ENCODE data around the gene EIF3M.
"Not testable (repeated sequence)": the region's sequence is repeated elsewhere in the genome, so short reads cannot be mapped to it uniquely, and the experiment has no call there.

The EIF3M gene

GRCh38 chr11:32583459-32584271, at the start of gene EIF3M:
TSS of gene EIF3M (plus strand) at chr11:32583831. CDS start at chr11:32583888, 57 bp downstream.
- DNase-seq = peak; percentile 83 to 93 (median 90)

GRCh38 chr11:32538804-32539203, 44.8 kb upstream of the EIF3M start:
- DNase-seq = no peak

- DNase-seq = no peak
These were observed 33.9 kb upstream of the EIF3M start for GRCh38 chr11:32549611-32550187.

- no peak for DNase-seq
These were observed 33.4 kb upstream of the EIF3M start for GRCh38 chr11:32550207-32550606.

GRCh38 chr11:32555091-32555490, 28.5 kb upstream of the EIF3M start:
- DNase-seq = no peak

- DNase-seq = no peak
These were observed 27.7 kb upstream of the EIF3M start for GRCh38 chr11:32555895-32556294.

GRCh38 chr11:32561835-32562234, 21.8 kb upstream of the EIF3M start:
- DNase-seq = no peak

- DNase-seq = no peak
These were observed 20.6 kb upstream of the EIF3M start for GRCh38 chr11:32562839-32563599.

GRCh38 chr11:32563600-32563959, 20.1 kb upstream of the EIF3M start:
- no peak for DNase-seq

- DNase-seq = no peak
These were observed 17.1 kb upstream of the EIF3M start for GRCh38 chr11:32566517-32566916.

- DNase-seq = no peak
These were observed 16.5 kb upstream of the EIF3M start for GRCh38 chr11:32567154-32567553.

- DNase-seq = no peak
These were observed 14.2 kb upstream of the EIF3M start for GRCh38 chr11:32569313-32569881.

- no peak for DNase-seq
These were observed 12.6 kb upstream of the EIF3M start for GRCh38 chr11:32571039-32571438.

- DNase-seq = no peak
These were observed 10.4 kb upstream of the EIF3M start for GRCh38 chr11:32573228-32573627.

- no peak for DNase-seq
These were observed 9.2 kb upstream of the EIF3M start for GRCh38 chr11:32574421-32574820.

- DNase-seq = no peak
These were observed 8.6 kb upstream of the EIF3M start for GRCh38 chr11:32575070-32575469.

GRCh38 chr11:32576456-32576855, 7.2 kb upstream of the EIF3M start:
- no peak for DNase-seq

- no peak for DNase-seq
These were observed 2.7 kb upstream of the EIF3M start for GRCh38 chr11:32580967-32581366.

- DNase-seq = no peak
These were observed 2.1 kb upstream of the EIF3M start for GRCh38 chr11:32581556-32581955.

GRCh38 chr11:32584921-32585320, 1.3 kb downstream of the EIF3M start:
- no peak for DNase-seq

GRCh38 chr11:32586576-32587190, 3.1 kb downstream of the EIF3M start:
- DNase-seq = no peak

GRCh38 chr11:32594272-32594671, 10.6 kb downstream of the EIF3M start:
- no peak for DNase-seq

GRCh38 chr11:32596114-32596513, 12.5 kb downstream of the EIF3M start:
- DNase-seq = not testable (repeated sequence)

Measured in activated naive CD4-positive, alpha-beta T cell (primary cell).